WI38 (cell line): ENCODE data around the gene RND2.

Experiments
- H3K4me3 ChIP-seq: 2 replicates; pipeline ENCODE4 v1.5.1; 2011; ENCODE audit warnings: low read depth, mild to moderate bottlenecking, control low read depth, low read length
- TF ChIP-seq, protein P1 (sequence below): IDR thresholded peaks from 2 replicates; pipeline ENCODE4 v1.5.1; 2012; ENCODE audit warnings: low read depth, mild to moderate bottlenecking, control low read depth, low read length

Gene RND2

DNA sequence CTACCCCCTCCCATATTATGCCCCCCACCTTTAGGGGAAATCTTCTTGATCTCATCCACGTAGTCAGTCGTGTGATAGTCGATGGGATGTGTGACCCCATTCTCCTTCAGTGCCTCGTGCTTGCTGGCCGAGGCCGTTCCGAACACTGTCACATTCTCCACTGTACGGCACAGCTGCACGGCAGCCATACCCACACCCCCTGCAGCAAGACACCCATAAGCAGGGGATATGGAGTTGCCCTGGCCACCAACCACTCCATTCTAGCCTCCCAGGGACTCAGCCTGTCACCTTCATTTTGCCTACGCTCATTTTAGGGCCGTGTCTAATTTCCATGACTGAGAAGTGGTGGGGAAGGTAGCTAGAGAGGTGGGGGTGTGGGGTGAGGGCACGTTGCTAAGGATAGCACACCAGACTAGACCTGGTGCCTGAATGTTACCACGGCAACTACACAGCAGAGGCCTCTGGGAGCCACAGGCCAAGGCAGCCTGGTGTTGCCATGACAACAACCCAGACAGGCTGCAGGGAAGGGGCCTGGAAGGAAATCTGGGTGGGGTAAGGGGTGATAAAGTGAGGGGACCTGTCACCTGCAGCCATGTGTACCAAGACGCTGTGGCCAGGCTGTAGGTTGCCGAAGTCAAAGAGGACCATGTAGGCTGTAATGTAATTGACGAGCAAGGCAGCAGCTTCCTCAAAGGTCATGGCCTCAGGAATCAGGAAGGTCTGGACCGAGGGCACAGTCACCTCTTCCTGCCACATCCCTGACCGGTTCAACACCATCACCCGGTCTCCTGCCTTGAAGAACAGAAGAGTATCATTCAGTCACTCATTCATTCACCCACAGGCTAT, 6.8 kb upstream of the RND2 start:
- no peak overlapping the region for H3K4me3 ChIP-seq
- TF ChIP-seq, protein P1, sequence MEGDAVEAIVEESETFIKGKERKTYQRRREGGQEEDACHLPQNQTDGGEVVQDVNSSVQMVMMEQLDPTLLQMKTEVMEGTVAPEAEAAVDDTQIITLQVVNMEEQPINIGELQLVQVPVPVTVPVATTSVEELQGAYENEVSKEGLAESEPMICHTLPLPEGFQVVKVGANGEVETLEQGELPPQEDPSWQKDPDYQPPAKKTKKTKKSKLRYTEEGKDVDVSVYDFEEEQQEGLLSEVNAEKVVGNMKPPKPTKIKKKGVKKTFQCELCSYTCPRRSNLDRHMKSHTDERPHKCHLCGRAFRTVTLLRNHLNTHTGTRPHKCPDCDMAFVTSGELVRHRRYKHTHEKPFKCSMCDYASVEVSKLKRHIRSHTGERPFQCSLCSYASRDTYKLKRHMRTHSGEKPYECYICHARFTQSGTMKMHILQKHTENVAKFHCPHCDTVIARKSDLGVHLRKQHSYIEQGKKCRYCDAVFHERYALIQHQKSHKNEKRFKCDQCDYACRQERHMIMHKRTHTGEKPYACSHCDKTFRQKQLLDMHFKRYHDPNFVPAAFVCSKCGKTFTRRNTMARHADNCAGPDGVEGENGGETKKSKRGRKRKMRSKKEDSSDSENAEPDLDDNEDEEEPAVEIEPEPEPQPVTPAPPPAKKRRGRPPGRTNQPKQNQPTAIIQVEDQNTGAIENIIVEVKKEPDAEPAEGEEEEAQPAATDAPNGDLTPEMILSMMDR = no peak

DNA sequence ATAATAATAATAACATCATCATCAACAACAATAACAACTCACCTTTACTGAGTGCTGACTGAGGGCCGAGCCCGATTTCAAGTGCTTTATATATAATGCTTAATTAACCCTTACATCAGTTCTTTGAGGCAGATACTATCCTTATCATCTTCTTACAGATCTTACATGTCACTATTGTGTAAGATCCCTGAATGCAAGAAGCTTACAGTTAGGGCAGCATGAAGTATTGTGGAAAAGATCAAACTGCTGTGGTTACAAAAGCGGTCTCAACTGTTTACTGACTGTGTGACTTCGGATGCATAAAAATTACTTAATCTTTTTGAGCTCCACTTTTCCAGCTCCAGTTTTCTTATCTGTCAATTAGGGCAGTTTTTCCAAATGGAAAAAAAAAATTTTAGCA, 6.1 kb upstream of the RND2 start:
- TF ChIP-seq, protein P1 = no peak
- H3K4me3 ChIP-seq = no peak overlapping the region

DNA sequence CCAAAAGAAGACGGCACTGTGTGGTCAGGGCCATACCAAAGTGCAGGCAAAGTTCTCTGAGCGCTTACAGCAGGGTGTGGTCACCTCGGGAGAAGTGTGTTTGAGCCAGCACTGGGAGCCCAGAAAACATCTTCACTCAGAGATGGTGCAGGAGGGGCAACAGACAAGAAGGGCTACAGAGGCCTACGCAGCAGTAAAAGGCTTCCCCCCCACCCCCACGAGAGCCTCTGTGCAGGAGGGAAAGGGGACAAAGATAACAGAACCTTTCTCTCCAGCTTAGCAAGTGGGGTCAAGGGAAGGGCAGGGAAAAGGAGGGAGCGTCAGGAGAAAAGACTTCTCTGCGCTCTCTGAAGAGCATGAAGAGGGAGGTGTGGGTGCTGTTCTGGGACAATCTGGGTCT, 5.6 kb upstream of the RND2 start:
- no peak overlapping the region for H3K4me3 ChIP-seq

DNA sequence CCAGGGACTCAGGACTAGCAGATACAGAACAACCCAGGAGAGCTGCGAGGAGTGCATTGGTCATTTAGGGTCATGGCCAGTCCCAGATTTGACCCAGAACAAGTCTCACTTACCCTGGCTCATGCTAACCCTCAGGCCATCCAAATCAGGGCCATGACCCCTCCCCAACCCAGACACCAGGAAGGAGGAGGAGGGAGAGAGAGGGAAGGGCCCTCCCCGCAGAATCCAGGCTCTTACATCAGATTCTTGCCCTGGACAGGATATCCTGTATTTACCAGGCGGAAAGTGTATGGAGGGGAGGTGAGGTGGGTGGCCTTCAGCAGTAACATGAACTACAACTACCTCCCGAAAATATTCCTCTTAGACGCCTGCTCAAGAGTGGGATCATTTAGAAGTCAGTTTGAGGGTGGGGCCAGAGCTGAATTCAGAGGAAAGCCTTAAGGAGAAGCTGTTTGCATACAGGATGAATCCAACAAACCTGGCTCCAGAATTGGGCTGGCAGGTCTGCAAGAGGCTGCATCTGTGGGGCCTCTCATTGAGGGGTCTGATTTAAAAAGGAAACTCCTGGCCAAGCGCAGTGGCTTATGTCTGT, 4.9 kb upstream of the RND2 start:
- H3K4me3 ChIP-seq = no peak overlapping the region
- TF ChIP-seq, protein P1 = no peak

More for the DNA sequence above, 5.6 kb upstream of the RND2 start:
- TF ChIP-seq, protein P1 = no peak

DNA sequence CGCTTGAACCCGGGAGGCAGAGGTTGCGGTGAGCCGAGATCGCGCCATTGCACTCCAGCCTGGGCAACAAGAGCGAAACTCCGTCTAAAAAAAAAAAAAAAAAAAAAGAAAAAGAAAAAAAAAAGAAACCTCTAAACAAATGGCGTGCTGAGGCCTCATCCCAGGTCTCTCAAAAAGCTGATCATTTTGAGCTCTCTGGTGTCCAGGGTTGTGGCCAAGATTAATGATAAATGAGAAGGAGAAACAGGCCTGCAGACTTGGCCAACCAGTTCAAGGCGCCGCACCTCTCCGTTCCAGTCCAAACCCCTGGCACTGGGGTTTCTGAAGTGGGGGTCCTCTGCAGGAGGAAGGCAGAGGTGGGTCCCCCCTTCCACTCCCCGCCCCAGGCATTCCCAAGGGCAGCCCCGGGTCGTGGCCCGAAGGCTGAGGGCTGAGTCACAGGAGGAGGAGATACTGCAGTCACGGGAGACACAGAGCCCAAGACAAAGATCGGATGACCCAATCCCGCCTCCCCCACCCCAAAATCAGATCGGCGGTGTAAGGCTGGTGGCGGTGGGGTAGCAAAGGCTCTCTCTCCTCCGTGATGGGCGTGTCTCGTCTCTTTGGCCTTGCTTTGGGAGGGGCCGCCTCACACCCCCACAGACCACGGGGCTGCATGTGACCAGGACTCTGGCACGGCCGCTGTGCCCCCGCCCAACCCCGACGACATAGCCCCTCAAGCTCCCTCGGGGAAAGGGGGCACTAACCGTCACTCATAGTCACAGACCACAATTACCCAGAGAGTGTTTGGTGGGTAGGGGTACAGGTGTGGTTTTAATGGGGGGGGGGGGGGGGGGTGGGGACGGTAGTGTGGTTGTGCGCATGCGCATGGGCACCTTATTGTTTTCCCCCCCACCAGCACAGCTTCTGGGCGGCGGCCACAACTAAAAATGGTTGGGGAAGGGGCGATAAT, 4.0 kb upstream of the RND2 start:
- TF ChIP-seq, protein P1 = no peak
- peak overlapping the region; percentile 97 for H3K4me3 ChIP-seq

DNA sequence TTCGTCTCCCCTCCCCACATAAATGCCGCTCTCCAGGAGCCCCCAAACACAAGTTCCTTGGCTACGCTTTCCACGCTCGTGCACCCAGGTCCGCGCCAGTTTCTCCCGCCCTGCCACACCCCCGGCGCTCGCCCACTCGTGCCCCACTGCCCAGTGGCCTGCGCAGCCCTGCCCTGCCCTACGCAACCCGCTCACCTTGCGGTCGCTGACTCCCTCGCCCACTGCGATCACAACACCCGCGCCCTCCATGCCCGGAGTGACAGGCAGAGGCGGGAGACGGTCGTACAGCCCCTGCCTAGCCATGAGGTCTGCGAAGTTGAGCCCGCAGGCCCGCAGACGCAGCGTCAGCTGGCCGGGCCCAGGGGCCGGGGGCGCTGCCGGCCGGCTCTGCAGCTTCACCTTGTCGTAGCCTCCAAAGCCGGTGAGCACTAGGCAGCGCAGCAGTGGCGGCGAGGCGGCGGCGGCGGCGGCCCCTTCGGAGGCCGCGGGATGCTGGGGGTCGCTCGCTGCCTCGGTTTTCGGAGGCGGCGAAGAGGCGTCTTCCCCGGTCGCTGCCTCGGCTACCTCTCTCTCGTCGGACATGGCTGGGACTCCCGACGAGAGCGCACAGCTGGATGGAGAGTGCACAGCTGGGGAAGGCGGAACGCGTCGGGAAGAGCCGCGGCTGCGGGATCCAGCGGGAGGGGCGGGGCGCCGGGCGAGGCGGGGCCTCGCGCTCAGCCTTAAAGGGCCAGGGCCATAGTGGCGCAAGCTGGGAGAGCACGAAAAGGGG, 3.1 kb upstream of the RND2 start, which contains the start of gene VAT1:
Gene VAT1 (minus strand): TSS at position 645 of the 772 bp plus-strand sequence. CDS start 63 bp downstream, at position 582.
- TF ChIP-seq, protein P1 = no peak
- peak within 1 kb of the TSS; percentile 97 for H3K4me3 ChIP-seq
